ENCODE measurements around the gene GABRR3. TPM values are rescaled to one million over a fixed set of nuclear protein-coding genes. Genes with fewer than 3 reads are reported as not detected.

GABRR3 gene
- total and polyA plus RNA-seq, 2 experiments from 2014 or later, result not detected

DNA sequence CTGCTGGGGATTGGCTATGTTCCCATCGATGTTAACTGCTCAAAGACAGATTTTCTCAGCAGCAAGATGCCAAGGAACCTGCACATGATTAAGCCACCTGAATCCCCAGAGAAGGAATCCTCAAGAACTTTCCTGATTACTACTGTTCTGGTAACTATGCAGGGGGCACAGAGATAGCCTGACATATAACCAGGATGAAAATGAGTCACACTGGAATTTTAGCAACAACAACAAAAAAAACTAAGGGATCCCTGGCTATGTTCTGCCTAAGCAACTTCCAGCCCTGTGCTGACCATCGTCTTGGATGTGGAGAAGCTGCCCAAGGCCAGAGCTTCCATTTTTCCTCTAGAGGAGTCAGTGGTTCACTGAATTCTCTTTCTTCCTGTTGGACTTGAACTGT is 76.7 kb downstream of the GABRR3 start:
- Histone ChIP-seq H3K27me3 (no peaks in the 10 kb centered on the region), H3K4me1 (ENCODE audit: low read depth) (no peaks in the 10 kb centered on the region), H3K27ac (no peak overlapping the region), H3K9me3 (ENCODE audit: low read depth) (no peaks in the 10 kb centered on the region), H3K36me3 (no peaks in the 10 kb centered on the region), H3K4me3 (no peak overlapping the region)
- TF ChIP-seq, protein P1, sequence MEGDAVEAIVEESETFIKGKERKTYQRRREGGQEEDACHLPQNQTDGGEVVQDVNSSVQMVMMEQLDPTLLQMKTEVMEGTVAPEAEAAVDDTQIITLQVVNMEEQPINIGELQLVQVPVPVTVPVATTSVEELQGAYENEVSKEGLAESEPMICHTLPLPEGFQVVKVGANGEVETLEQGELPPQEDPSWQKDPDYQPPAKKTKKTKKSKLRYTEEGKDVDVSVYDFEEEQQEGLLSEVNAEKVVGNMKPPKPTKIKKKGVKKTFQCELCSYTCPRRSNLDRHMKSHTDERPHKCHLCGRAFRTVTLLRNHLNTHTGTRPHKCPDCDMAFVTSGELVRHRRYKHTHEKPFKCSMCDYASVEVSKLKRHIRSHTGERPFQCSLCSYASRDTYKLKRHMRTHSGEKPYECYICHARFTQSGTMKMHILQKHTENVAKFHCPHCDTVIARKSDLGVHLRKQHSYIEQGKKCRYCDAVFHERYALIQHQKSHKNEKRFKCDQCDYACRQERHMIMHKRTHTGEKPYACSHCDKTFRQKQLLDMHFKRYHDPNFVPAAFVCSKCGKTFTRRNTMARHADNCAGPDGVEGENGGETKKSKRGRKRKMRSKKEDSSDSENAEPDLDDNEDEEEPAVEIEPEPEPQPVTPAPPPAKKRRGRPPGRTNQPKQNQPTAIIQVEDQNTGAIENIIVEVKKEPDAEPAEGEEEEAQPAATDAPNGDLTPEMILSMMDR (IDR thresholded peaks at IDR 0.05; ENCODE audit: low read depth, low read length), result no peak
- DNase-seq (ENCODE audit: low read depth in 1 of 2, low spot score in 1 of 2), result peak in 1 of 2 donors; percentile 48

- Histone ChIP-seq H3K36me3 (no peaks in the 10 kb centered on the region), H3K4me3 (no peak overlapping the region), H3K27ac (no peak overlapping the region), H3K4me1 (ENCODE audit: low read depth) (no peaks in the 10 kb centered on the region), H3K27me3 (no peaks in the 10 kb centered on the region), H3K9me3 (ENCODE audit: low read depth) (no peaks in the 10 kb centered on the region)
- TF ChIP-seq, protein P1 (IDR thresholded peaks at IDR 0.05; ENCODE audit: low read depth, low read length), result no peak
- DNase-seq (ENCODE audit: low read depth in 1 of 2, low spot score in 1 of 2), result peak in 1 of 2 donors; percentile 64
Observed at GRCh38 chr3:97957617-97958311, 77.4 kb downstream of the GABRR3 start.

- no peaks in the 10 kb centered on the region for H3K36me3 ChIP-seq
- DNase-seq (ENCODE audit: low read depth in 1 of 2, low spot score in 1 of 2), result no peak
- no peaks in the 10 kb centered on the region for H3K4me1 ChIP-seq (ENCODE audit: low read depth)
- no peaks in the 10 kb centered on the region for H3K9me3 ChIP-seq (ENCODE audit: low read depth)
- TF ChIP-seq, protein P1 (IDR thresholded peaks at IDR 0.05; ENCODE audit: low read depth, low read length), result no peak
- no peaks in the 10 kb centered on the region for H3K27me3 ChIP-seq
- no peak overlapping the region for H3K4me3 ChIP-seq
- no peak overlapping the region for H3K27ac ChIP-seq
Observed at GRCh38 chr3:97956051-97956450, 79.1 kb downstream of the GABRR3 start.

DNA sequence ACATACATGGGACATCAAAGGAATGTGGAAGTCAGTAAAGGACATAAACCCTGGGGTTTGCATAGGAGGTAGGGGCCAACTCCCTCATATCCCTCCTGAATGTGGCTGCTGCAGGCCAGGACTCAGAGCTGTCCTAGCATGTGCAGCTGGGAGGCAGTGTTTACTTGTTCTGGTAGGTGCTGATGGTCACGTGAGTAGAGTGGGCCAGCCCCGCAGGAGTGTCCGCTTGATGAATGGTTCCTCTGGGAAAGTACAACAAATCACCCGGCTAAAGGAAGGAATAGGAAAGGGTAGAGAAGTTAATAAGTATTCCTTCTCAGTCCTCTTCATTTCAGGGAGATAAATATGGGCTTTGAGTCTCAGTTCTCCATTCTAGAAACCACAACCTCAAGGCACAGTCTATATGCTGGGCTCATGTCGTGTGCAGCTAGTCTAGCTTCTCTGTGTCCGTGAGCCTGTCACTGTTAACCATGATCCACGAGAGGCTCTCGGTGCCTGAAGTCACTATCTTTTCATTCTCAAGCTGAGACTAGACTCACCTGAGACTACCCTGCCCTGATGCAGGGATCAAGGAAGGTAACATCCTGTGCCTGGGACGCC is 80.8 kb downstream of the GABRR3 start:
- no peaks in the 10 kb centered on the region for H3K4me1 ChIP-seq (ENCODE audit: low read depth)
- TF ChIP-seq, protein P1 (IDR thresholded peaks at IDR 0.05; ENCODE audit: low read depth, low read length), result no peak
- H3K27ac ChIP-seq, result no peak overlapping the region
- H3K9me3 ChIP-seq (ENCODE audit: low read depth), result no peaks in the 10 kb centered on the region
- no peaks in the 10 kb centered on the region for H3K36me3 ChIP-seq
- H3K4me3 ChIP-seq, result no peak overlapping the region
- H3K27me3 ChIP-seq, result no peaks in the 10 kb centered on the region
- DNase-seq (ENCODE audit: low read depth in 1 of 2, low spot score in 1 of 2), result no peak

DNA sequence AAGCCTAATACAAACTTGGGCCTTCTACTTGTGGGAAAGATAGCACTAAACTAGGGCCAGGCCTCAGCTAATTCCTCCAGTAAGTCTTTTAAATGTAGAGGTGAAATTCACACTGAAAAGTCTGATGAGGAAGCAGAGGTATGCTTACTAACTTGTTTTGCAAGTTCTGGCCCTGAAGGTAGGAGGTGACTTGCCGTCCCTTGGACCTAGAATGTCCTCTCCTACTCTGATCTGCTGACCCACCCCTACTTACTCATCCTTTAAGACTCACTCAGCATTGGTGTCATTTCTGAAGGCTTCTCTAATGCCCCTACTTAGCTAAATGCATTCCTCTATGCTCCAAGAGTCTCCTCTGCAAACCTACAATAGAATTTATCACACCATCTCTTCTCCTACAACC is 82.2 kb downstream of the GABRR3 start:
- H3K9me3 ChIP-seq (ENCODE audit: low read depth), result no peaks in the 10 kb centered on the region
- H3K27ac ChIP-seq, result no peak overlapping the region
- peaks cover 3% of the 10 kb centered on the region for H3K36me3 ChIP-seq
- TF ChIP-seq, protein P1 (IDR thresholded peaks at IDR 0.05; ENCODE audit: low read depth, low read length), result no peak
- no peaks in the 10 kb centered on the region for H3K27me3 ChIP-seq
- no peaks in the 10 kb centered on the region for H3K4me1 ChIP-seq (ENCODE audit: low read depth)
- H3K4me3 ChIP-seq, result no peak overlapping the region
- DNase-seq (ENCODE audit: low read depth in 1 of 2, low spot score in 1 of 2), result no peak
